Measurements from ENCODE around the gene TCAP. TPM values are rescaled to one million over a fixed set of nuclear protein-coding genes. Genes with fewer than 3 reads are reported as not detected.

Gene TCAP
- polyA plus RNA-seq, 1 of the 3 experiments (the other 2 are of a cell fraction) = 0.43 TPM

DNA sequence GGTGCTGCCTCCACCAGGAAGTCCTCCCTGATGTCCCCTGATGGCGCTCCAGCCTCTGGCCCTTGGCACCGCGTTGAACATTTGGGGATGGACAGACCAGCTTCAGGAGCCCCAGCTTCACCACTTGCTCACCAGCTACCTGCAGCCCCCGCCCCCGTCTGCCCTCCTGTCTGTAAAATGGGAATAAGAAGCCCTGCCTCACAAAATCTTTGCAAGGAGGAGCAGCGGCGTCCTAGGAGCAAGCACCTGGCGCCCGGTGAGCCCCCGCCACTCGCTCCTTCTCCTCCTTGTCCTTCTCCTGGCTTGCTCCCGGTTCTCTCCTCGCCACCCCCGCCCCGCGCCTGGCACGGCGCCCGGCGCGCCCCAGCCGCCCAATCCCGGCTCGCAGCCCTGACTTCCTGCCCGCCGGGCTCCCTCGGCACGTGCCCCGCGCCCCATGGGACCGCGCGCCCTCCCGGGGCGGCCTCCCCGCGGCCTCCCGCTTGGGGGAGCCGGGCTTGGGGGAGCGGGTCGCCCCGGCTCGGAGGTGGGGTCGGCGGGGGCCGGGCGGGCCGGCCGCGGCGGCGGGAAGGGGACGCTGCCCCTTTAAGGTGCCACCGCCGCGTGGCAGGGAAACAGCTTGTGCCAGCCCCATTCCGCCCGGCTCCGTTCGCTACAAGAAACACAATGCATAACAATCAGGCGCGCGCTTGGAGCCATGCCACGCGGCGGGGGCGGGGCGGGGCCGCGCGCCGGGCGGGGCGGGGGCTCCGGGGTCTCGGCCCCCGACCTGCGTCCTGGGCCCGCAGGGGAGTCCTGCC lies 47.5 kb upstream of the TCAP start (continued):
- no peak for TF ChIP-seq FOSL2 (IDR thresholded peaks at IDR 0.05; ENCODE audit: borderline replicate concordance, low read depth)
- TF ChIP-seq MAX (IDR thresholded peaks at IDR 0.05; ENCODE audit: low read depth) = peak; percentile 65
- peak; percentile 46 for TF ChIP-seq NFIC (IDR thresholded peaks at IDR 0.05; ENCODE audit: borderline replicate concordance)

DNA sequence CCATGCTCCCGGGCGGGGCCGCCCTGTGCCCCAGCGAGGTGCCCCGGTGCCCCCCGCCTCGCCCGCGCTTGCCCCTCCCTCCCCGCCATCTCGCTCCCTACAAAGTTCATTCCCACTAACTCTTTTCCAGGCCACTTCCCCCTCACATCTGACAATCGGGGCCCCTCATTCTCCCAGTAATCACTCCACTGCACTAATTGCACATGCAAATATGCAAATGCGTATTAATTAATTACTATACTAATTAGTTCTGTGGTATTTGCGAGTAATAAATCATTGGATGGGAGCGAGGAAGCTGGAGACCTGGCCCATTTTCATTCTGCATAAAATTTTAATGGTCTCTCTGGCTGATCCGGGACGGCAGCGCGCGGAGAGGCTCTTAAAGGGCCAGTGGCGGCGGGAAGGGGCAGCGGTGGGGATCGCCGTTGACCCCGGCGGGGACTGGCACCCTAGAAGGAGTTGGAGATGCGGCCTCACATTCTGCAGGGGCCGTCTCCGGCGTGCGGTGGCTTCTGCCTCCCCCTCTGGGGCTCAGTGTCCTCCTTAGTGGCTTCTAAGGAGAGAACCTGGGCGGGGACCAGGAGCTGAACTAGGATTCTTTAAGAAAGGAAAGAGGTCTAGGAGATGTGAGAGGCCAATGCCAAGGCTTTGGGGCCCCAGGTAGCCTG lies 46.8 kb upstream of the TCAP start:
- Histone ChIP-seq H2AFZ (ENCODE audit: low read depth) (peak overlapping the region; percentile 98), H3F3A (replicated peaks; ENCODE audit: insufficient read depth) (peaks cover 5% of the 10 kb centered on the region), H3K9ac (peak overlapping the region; percentile 66; the same call in 1 of the 2 replicates), H3K4me1 (ENCODE audit: control insufficient read depth in 1 of 2, insufficient read depth in 2 of 2, low read depth in 1 of 2, low read length in 1 of 2) (peaks cover 0 to 15% of the 10 kb centered on the region in 2 experiments; a peak in 1 of 4 replicates), H3K27ac (ENCODE audit: low read depth in 2 of 2, low read length in 1 of 2) (0 out of 4 replicates have a peak overlapping the region, but pooled peaks of 1 of the 2 experiments have one; percentile 0), H3K4me2 (peak overlapping the region; percentile 82), H4K20me1 (ENCODE audit: insufficient read depth) (0 out of 2 replicates have a peak, but pooled peaks cover 4% of the 10 kb centered on the region), H3K9me2 (no peaks in the 10 kb centered on the region), H3K9me3 (no peaks in the 10 kb centered on the region), H3K36me3 (replicated peaks in 1 of 2; ENCODE audit: control insufficient read depth in 1 of 2, insufficient read depth in 2 of 2, low read length in 1 of 2) (no peaks in the 10 kb centered on the region), H3K4me3 (ENCODE audit: low read depth in 2 of 2, low read length in 1 of 2) (peak overlapping the region; percentile 42 to 67), H3K79me2 (ENCODE audit: insufficient read depth) (no peaks in the 10 kb centered on the region), H3K27me3 (ENCODE audit: insufficient read depth) (no peaks in the 10 kb centered on the region; the same call in 1 of the 2 replicates)
- POLR2A ChIA-PET = interaction anchor here (0.5 to 0.9 kb wide), 2 partner anchors 52 to 100 kb away, joined by 3 to 4 read pairs; no protein-coding TSS in a partner anchor
- 7% methylated on average over 27 of the region's 33 CpGs for WGBS (ENCODE audit: low lambda C conversion rate)
- TF ChIP-seq MAX (IDR thresholded peaks at IDR 0.05; ENCODE audit: low read depth) (no peak), TEAD4 (IDR thresholded peaks at IDR 0.05; ENCODE audit: borderline replicate concordance, insufficient read depth) (no peak), IRF3 (IDR thresholded peaks at IDR 0.05; ENCODE audit: low read depth, low read length) (no peak), EP300 (IDR thresholded peaks at IDR 0.05; ENCODE audit: borderline replicate concordance in 1 of 2, low read depth in 1 of 2, low read length in 1 of 2) (no peak), GATA2 (CRISPR knock-in tag; IDR thresholded peaks at IDR 0.05) (no peak), FOSL2 (IDR thresholded peaks at IDR 0.05; ENCODE audit: borderline replicate concordance, low read depth) (no peak), CHD2 (IDR thresholded peaks at IDR 0.05; ENCODE audit: low read length, partially characterized antibody) (no peak), TCF12 (IDR thresholded peaks at IDR 0.05) (no peak), JUND (IDR thresholded peaks at IDR 0.05) (no peak), NFIC (IDR thresholded peaks at IDR 0.05; ENCODE audit: borderline replicate concordance) (no peak), TAF1 (IDR thresholded peaks at IDR 0.05; ENCODE audit: borderline replicate concordance, low read depth, low read length) (no peak), MEF2A (IDR thresholded peaks at IDR 0.05; ENCODE audit: borderline replicate concordance, low read depth) (no peak), SIN3A (IDR thresholded peaks at IDR 0.05; ENCODE audit: borderline replicate concordance, low read depth, low read length) (no peak), FOXM1 (IDR thresholded peaks at IDR 0.05; ENCODE audit: low read depth) (no peak), FOXJ3 (CRISPR knock-in tag; IDR thresholded peaks at IDR 0.05) (no peak), USF1 (IDR thresholded peaks at IDR 0.05; ENCODE audit: borderline replicate concordance, low read depth) (no peak), YY1 (IDR thresholded peaks at IDR 0.05; ENCODE audit: low read depth) (no peak)
- TF ChIP-seq, protein P1, sequence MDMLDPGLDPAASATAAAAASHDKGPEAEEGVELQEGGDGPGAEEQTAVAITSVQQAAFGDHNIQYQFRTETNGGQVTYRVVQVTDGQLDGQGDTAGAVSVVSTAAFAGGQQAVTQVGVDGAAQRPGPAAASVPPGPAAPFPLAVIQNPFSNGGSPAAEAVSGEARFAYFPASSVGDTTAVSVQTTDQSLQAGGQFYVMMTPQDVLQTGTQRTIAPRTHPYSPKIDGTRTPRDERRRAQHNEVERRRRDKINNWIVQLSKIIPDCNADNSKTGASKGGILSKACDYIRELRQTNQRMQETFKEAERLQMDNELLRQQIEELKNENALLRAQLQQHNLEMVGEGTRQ (IDR thresholded peaks at IDR 0.05; ENCODE audit: borderline replicate concordance, low read depth, low read length) = no peak
- CTCF ChIA-PET = interaction anchor here (0.7 to 14.5 kb wide), 11 partner anchors 10 to 138 kb away, joined by 3 to 483 read pairs (median 5); partner anchors contain the start of genes MIEN1, NEUROD2, PNMT and STARD3
- peak; percentile 64 for DNase-seq

All from SK-N-SH (cell line).